AG10803 (cell line): ENCODE measurements around the gene SHCBP1L.
A peak's percentile ranks its signal among the peaks of the same experiment; 100 is the strongest.

Experiments used
- DNase-seq: peaks from one replicate; pipeline ENCODE4 v3.0.0; 2010; ENCODE audit warnings: low read depth
- H3K4me3 ChIP-seq: 2 replicates; pipeline ENCODE4 v1.5.1; 2011; ENCODE audit warnings: mild to moderate bottlenecking, low read length, control low read depth
- TF ChIP-seq, protein P1 (sequence below): conservative IDR thresholded peaks from 2 replicates; pipeline ENCODE4 v1.5.1; 2011; ENCODE audit warnings: mild to moderate bottlenecking, low read length, control low read depth, inconsistent platforms

The SHCBP1L gene

DNA sequence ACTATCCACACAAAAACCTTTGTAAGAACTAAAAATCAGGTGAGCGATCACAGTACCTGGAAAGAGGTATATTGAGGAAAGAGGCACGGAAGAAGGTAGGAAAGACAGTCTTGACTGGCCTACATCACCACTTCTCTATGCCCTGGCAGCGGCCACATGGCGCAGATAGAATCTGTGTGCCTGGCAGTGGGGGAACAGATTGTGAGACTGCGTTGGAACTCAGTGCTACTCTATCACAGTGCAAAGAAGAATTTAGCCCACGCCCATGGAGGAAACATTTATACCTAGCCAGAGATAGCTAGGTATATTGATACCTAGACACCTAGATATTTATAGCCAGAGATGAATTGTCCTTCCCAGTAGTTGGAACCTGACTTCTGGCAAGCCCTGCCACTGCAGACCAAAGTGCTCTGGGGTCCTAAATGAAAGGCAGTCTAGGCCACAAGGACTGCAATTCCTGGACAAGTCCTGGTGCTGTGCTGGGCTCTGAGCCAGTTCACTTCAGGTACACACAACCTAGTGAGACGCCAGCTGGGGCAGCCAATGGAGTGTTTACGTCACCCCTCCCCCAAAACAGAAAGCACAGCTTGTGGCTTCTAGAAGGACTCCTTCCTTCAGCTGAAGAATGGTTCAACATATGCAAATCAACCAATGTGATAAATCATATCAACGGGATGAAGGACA is 61.9 kb downstream of the SHCBP1L start:
- H3K4me3 ChIP-seq, result no peak overlapping the region
- no peak for DNase-seq
- TF ChIP-seq, protein P1, sequence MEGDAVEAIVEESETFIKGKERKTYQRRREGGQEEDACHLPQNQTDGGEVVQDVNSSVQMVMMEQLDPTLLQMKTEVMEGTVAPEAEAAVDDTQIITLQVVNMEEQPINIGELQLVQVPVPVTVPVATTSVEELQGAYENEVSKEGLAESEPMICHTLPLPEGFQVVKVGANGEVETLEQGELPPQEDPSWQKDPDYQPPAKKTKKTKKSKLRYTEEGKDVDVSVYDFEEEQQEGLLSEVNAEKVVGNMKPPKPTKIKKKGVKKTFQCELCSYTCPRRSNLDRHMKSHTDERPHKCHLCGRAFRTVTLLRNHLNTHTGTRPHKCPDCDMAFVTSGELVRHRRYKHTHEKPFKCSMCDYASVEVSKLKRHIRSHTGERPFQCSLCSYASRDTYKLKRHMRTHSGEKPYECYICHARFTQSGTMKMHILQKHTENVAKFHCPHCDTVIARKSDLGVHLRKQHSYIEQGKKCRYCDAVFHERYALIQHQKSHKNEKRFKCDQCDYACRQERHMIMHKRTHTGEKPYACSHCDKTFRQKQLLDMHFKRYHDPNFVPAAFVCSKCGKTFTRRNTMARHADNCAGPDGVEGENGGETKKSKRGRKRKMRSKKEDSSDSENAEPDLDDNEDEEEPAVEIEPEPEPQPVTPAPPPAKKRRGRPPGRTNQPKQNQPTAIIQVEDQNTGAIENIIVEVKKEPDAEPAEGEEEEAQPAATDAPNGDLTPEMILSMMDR, result no peak

DNA sequence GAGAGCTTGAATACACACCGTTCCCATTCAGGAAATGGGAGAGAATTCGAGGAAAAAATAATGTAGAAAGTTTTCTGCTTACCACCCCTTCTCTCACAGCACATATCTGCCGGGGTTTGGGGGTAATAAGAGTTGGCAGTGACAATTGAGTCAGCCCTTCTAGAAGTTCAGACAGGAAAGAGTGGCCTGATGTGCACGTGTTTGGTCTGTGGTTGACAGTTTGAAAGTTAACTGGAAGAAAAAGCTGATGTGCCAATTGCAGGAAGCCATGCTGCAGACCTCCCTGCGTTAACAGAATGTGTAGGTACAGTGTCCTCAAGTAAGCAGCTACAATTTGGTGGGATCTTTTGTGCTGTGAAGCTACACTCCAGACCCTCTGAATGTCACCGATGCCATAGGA is 63.0 kb downstream of the SHCBP1L start:
- TF ChIP-seq, protein P1, result no peak
- no peak for DNase-seq
- no peak overlapping the region for H3K4me3 ChIP-seq

DNA sequence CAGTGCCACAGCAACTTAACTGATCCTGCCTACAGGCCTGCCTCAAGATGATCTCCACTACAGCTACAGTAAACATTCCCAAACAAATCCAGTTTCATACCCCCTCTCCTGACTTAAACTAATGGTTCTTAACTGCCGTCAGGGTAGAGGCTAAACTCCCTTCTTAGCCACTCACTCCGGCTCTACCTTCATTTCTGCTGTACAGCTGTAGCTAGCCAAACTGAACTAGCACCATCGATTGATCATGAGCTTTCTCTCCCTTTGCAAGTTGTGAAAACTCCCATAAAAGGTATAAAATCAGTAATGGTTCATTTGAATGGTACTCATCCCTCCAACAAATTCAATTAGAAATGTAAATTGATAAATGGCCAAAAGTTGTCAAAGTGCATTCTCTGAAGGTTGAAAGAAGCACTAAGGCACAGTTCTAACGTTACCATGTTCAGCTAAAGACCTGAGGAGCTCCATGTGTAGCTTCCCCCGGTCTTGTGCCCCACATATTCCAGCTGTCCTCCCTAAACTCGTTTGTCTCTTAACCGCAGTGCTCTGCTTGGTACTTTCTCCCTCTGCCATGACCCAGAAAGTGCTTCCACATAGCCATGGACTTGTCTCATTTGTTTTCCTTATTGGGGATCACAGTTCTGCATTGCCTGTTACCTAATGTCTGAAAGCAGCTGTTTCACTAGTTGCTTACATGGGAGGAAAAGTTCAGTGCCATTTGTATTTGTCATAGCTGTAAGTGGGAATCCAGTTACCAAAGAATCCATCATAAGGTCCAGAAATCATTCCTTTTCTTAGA is 64.0 kb downstream of the SHCBP1L start:
- peak; percentile 45 for DNase-seq
- TF ChIP-seq, protein P1, result no peak
- no peak overlapping the region for H3K4me3 ChIP-seq

DNA sequence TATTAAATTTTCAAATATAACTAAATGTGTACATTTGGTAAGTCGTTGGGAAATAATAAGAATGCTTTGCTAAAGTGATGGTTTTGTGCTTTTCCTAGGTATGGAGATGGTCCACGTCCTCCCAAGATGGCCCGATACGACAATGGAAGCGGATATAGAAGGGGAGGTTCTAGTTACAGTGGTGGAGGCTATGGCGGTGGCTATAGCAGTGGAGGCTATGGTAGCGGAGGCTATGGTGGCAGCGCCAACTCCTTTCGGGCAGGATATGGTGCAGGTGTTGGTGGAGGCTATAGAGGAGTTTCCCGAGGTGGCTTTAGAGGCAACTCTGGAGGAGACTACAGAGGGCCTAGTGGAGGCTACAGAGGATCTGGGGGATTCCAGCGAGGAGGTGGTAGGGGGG is 66.0 kb downstream of the SHCBP1L start:
- TF ChIP-seq, protein P1, result no peak
- DNase-seq, result no peak
- no peak overlapping the region for H3K4me3 ChIP-seq

DNA sequence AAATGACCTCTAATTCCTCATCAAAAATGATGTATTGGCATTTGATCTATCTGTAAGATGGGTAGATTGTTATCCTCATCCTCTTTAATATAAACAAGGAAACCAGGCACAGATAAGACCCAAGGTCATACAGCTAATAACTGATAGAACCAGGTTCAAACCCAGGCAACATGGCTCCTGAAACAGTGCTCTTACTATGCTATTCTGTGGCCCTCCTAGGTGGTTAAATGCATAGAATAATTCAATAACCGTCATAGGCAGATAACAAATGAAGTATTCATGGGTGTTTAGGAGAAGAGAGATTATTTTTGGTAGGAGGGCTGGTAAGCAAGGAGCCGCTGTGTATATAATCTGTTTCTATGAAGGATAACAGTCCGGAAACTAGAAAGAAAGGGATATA is 67.4 kb downstream of the SHCBP1L start:
- no peak for DNase-seq
- no peak overlapping the region for H3K4me3 ChIP-seq
- TF ChIP-seq, protein P1, result no peak

DNA sequence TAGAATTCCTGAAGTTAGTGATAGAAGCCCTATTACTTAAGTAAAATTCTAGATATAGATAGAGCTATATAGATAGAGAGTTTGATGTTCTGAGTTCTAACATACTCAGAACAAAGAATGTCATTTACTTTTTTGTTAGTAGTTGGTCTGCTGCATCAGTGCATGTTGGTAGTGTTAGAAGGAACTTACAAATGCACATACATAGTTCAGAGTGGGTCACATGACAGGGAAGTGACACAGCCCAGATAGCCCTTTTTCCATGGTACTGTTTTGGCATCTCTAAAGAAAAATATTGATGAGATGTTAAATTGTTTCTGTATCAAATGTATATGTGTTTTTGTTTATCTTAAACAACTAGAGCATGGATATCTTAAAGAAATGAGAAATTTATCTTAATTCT is 68.1 kb downstream of the SHCBP1L start:
- no peak overlapping the region for H3K4me3 ChIP-seq
- DNase-seq, result no peak
- TF ChIP-seq, protein P1, result no peak

DNA sequence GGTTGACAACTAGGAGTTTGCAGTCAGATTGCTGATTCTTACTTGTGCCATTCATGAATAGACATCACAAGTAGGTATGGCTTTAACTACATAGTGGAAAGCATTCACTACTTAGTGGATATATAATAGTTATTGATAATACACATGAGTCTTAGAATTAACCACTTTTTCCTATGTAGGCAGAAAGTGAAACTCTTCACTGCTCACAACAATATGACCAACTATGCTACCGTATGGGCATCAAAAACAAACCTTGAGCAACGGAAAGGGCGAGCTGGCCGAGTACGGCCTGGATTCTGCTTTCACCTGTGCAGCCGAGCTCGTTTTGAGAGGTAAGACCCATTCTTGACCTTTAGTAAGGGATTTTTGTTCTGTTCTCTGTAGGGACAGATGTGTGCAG is 75.1 kb downstream of the SHCBP1L start:
- no peak for DNase-seq
- no peak overlapping the region for H3K4me3 ChIP-seq
- TF ChIP-seq, protein P1, result no peak
